HL-60 (cell line): ENCODE measurements around the gene ELN.

Experiments
- DNase-seq, 2 experiments: peaks; one replicate each; pipeline ENCODE4 v3.0.0-alpha.2; 2010 to 2020; ENCODE audit warnings: low read depth in 1 of 2, low spot score in 1 of 2
- H3K27ac ChIP-seq: fragments of 250-450 bp; sonication (Bioruptor Pico); replicated peaks from 2 replicates; pipeline ENCODE4 v1.5.1; 2020; ENCODE audit warnings: mild to moderate bottlenecking, moderate library complexity
- H3K27me3 ChIP-seq: fragments of 250-450 bp; sonication (Bioruptor Pico); 2 replicates; pipeline ENCODE4 v1.5.1; 2021; ENCODE audit warnings: mild to moderate bottlenecking, moderate library complexity; ENCODE audit not compliant: insufficient read depth, poor library complexity, severe bottlenecking
- H3K4me3 ChIP-seq: replicated peaks from 2 replicates; pipeline ENCODE4 v1.5.1; 2011; ENCODE audit warnings: mild to moderate bottlenecking, control low read depth, low read length; ENCODE audit not compliant: insufficient read depth
- GABPA ChIP-seq: IDR thresholded peaks from 2 replicates; pipeline ENCODE4 v1.6.1; 2012; ENCODE audit warnings: low read depth
- POLR2AphosphoS5 ChIP-seq: IDR thresholded peaks from 2 replicates; pipeline ENCODE4 v1.6.1; 2012; ENCODE audit warnings: low read depth
- SPI1 ChIP-seq: IDR thresholded peaks from 2 replicates; pipeline ENCODE4 v1.6.1; 2012; ENCODE audit warnings: low read depth, mild to moderate bottlenecking, borderline replicate concordance
- TF ChIP-seq, protein P1 (sequence below): IDR thresholded peaks from 2 replicates; pipeline ENCODE4 v1.6.1; 2012; ENCODE audit warnings: low read depth; ENCODE audit not compliant: insufficient replicate concordance
- TF ChIP-seq, protein P2 (sequence below): IDR thresholded peaks from one replicate; pipeline ENCODE4 v1.5.1; 2011; ENCODE audit warnings: low read length, control low read depth, inconsistent platforms; ENCODE audit not compliant: insufficient read depth

Gene ELN

GRCh38 chr7:73985737-73986141 is 42.2 kb upstream of the ELN start:
- H3K4me3 ChIP-seq: no peak overlapping the region
- DNase-seq: no peak
- no peak for TF ChIP-seq GABPA
- TF ChIP-seq SPI1: no peak
- TF ChIP-seq, protein P1, sequence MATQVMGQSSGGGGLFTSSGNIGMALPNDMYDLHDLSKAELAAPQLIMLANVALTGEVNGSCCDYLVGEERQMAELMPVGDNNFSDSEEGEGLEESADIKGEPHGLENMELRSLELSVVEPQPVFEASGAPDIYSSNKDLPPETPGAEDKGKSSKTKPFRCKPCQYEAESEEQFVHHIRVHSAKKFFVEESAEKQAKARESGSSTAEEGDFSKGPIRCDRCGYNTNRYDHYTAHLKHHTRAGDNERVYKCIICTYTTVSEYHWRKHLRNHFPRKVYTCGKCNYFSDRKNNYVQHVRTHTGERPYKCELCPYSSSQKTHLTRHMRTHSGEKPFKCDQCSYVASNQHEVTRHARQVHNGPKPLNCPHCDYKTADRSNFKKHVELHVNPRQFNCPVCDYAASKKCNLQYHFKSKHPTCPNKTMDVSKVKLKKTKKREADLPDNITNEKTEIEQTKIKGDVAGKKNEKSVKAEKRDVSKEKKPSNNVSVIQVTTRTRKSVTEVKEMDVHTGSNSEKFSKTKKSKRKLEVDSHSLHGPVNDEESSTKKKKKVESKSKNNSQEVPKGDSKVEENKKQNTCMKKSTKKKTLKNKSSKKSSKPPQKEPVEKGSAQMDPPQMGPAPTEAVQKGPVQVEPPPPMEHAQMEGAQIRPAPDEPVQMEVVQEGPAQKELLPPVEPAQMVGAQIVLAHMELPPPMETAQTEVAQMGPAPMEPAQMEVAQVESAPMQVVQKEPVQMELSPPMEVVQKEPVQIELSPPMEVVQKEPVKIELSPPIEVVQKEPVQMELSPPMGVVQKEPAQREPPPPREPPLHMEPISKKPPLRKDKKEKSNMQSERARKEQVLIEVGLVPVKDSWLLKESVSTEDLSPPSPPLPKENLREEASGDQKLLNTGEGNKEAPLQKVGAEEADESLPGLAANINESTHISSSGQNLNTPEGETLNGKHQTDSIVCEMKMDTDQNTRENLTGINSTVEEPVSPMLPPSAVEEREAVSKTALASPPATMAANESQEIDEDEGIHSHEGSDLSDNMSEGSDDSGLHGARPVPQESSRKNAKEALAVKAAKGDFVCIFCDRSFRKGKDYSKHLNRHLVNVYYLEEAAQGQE: no peak
- TF ChIP-seq POLR2AphosphoS5: no peak
- TF ChIP-seq, protein P2, sequence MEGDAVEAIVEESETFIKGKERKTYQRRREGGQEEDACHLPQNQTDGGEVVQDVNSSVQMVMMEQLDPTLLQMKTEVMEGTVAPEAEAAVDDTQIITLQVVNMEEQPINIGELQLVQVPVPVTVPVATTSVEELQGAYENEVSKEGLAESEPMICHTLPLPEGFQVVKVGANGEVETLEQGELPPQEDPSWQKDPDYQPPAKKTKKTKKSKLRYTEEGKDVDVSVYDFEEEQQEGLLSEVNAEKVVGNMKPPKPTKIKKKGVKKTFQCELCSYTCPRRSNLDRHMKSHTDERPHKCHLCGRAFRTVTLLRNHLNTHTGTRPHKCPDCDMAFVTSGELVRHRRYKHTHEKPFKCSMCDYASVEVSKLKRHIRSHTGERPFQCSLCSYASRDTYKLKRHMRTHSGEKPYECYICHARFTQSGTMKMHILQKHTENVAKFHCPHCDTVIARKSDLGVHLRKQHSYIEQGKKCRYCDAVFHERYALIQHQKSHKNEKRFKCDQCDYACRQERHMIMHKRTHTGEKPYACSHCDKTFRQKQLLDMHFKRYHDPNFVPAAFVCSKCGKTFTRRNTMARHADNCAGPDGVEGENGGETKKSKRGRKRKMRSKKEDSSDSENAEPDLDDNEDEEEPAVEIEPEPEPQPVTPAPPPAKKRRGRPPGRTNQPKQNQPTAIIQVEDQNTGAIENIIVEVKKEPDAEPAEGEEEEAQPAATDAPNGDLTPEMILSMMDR: no peak
- H3K27me3 ChIP-seq: no peaks in the 10 kb centered on the region
- H3K27ac ChIP-seq: no peak overlapping the region

GRCh38 chr7:73986158-73986631 is 41.8 kb upstream of the ELN start:
- Histone ChIP-seq H3K4me3 (no peak overlapping the region), H3K27ac (no peak overlapping the region), H3K27me3 (no peaks in the 10 kb centered on the region)
- no peak for DNase-seq
- TF ChIP-seq, protein P2: no peak
- TF ChIP-seq SPI1: no peak
- TF ChIP-seq, protein P1: no peak
- no peak for TF ChIP-seq POLR2AphosphoS5
- TF ChIP-seq GABPA: no peak

- H3K27me3 ChIP-seq: no peaks in the 10 kb centered on the region
- H3K4me3 ChIP-seq: no peak overlapping the region
- no peak for TF ChIP-seq GABPA
- TF ChIP-seq SPI1: no peak
- TF ChIP-seq, protein P1: no peak
- TF ChIP-seq POLR2AphosphoS5: no peak
- TF ChIP-seq, protein P2: no peak
- H3K27ac ChIP-seq: no peak overlapping the region
- DNase-seq: no peak
Measured at GRCh38 chr7:73987298-73987697, 40.7 kb upstream of the ELN start.
